Muscle layer of duodenum (tissue), 2 donors: ENCODE results near the gene RIMBP3B.
"Not testable (repeated sequence)": the region's sequence is repeated elsewhere in the genome, so short reads cannot be mapped to it uniquely, and the experiment has no call there.

Source experiments
- H3K27ac ChIP-seq: one replicate; pipeline ENCODE4 v1.7.0; 2013; ENCODE audit warnings: mild to moderate bottlenecking, low read length
- H3K27me3 ChIP-seq: one replicate; pipeline ENCODE4 v1.7.0; 2013; ENCODE audit warnings: low read depth, mild to moderate bottlenecking, control low read depth, low read length
- H3K36me3 ChIP-seq, 2 donors: one replicate each; pipeline ENCODE4 v1.7.0; 2013; ENCODE audit warnings: low read length in 2 of 2, control low read depth in 1 of 2, mild to moderate bottlenecking in 1 of 2; ENCODE audit not compliant: insufficient read depth in 2 of 2, control insufficient read depth in 1 of 2
- H3K4me1 ChIP-seq, 2 donors: one replicate each; pipeline ENCODE4 v1.7.0; 2013; ENCODE audit warnings: low read length in 2 of 2, mild to moderate bottlenecking in 2 of 2, control low read depth in 1 of 2, moderate library complexity in 1 of 2; ENCODE audit not compliant: insufficient read depth in 2 of 2, control insufficient read depth in 1 of 2
- H3K4me3 ChIP-seq, 2 donors: one replicate each; pipeline ENCODE4 v1.7.0; 2013; ENCODE audit warnings: low read length in 2 of 2, low read depth in 1 of 2, mild to moderate bottlenecking in 1 of 2
- H3K9me3 ChIP-seq, 2 donors: one replicate each; pipeline ENCODE4 v1.7.0; 2013; ENCODE audit warnings: low read length in 2 of 2, control low read depth in 1 of 2, mild to moderate bottlenecking in 1 of 2; ENCODE audit not compliant: control insufficient read depth in 1 of 2
- donor health status: healthy.

RIMBP3B gene, protein sequence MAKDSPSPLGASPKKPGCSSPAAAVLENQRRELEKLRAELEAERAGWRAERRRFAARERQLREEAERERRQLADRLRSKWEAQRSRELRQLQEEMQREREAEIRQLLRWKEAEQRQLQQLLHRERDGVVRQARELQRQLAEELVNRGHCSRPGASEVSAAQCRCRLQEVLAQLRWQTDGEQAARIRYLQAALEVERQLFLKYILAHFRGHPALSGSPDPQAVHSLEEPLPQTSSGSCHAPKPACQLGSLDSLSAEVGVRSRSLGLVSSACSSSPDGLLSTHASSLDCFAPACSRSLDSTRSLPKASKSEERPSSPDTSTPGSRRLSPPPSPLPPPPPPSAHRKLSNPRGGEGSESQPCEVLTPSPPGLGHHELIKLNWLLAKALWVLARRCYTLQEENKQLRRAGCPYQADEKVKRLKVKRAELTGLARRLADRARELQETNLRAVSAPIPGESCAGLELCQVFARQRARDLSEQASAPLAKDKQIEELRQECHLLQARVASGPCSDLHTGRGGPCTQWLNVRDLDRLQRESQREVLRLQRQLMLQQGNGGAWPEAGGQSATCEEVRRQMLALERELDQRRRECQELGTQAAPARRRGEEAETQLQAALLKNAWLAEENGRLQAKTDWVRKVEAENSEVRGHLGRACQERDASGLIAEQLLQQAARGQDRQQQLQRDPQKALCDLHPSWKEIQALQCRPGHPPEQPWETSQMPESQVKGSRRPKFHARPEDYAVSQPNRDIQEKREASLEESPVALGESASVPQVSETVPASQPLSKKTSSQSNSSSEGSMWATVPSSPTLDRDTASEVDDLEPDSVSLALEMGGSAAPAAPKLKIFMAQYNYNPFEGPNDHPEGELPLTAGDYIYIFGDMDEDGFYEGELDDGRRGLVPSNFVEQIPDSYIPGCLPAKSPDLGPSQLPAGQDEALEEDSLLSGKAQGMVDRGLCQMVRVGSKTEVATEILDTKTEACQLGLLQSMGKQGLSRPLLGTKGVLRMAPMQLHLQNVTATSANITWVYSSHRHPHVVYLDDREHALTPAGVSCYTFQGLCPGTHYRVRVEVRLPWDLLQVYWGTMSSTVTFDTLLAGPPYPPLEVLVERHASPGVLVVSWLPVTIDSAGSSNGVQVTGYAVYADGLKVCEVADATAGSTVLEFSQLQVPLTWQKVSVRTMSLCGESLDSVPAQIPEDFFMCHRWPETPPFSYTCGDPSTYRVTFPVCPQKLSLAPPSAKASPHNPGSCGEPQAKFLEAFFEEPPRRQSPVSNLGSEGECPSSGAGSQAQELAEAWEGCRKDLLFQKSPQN (N-terminal part only)

DNA sequence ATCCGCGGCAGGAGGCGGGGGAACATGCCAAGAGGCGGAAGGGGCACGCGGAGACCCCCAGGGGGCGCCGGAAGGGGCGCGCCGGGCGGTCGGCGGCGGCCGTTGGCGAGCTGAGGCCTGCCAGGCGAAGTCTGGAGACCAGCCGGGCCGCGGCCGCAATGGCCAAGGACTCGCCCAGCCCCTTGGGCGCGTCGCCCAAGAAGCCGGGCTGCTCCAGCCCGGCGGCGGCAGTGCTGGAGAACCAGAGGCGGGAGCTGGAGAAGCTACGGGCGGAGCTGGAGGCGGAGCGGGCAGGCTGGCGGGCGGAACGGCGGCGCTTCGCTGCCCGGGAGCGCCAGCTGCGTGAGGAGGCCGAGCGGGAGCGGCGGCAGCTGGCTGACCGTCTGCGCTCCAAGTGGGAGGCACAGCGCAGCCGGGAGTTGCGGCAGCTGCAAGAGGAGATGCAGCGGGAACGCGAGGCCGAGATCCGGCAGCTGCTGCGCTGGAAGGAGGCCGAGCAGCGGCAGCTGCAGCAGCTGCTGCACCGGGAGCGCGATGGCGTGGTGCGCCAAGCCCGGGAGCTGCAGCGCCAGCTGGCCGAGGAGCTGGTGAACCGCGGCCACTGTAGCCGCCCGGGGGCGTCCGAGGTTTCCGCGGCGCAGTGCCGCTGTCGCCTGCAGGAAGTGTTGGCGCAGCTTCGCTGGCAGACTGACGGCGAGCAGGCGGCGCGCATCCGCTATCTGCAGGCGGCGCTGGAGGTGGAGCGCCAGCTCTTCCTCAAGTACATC is at the start of gene RIMBP3B:
TSS of gene RIMBP3B (plus strand) at position 51 of the 767 bp plus-strand sequence. CDS start at position 159, 108 bp downstream.
- not testable (repeated sequence) for H3K27me3 ChIP-seq, H3K4me3 ChIP-seq, H3K9me3 ChIP-seq, H3K4me1 ChIP-seq, H3K36me3 ChIP-seq, H3K27ac ChIP-seq

DNA sequence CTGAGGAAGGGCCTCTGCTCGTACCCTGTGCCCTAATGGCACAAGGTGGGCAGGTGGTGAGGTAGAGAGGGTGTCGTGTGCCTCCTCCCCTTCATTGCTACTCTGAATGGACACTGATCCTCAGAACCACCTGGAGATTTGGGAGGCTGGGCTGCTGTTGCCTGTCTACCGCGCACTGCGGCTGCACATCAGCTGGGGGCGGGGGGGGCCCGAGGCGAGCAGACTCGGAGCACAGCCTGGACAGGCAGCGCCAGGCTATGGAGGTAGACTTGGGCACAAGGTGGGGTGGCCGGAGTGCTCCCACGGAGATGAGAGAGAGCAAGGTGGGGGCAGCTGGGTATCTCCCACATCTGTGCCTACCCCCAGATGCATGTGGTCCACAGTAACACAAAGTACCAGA is 26.0 kb upstream of the RIMBP3B start:
- not testable (repeated sequence) for H3K4me1 ChIP-seq, H3K36me3 ChIP-seq, H3K9me3 ChIP-seq, H3K27ac ChIP-seq, H3K4me3 ChIP-seq, H3K27me3 ChIP-seq

DNA sequence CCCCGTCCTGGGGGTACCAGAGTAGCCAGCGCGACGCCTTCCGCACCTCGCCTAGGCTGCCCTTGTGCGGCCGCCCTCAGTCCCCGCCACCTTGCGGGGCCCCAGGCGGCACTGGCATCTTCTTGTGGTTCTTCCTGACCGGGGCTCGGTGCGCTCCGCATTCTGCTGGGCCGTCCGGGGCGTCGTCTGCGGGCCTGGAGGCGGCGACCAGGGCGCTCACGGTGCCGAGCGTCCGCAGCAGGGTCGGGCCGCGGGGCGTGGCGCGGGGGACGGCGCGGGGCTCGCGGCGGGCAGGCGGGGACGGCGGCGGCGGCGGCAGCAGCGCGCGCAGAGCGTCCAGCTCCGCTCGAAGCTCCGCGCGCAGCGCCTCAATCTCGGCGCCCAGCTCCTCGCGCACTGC is 23.0 kb upstream of the RIMBP3B start:
- H3K27me3 ChIP-seq, H3K4me1 ChIP-seq, H3K36me3 ChIP-seq, H3K27ac ChIP-seq, H3K9me3 ChIP-seq, H3K4me3 ChIP-seq: not testable (repeated sequence)

DNA sequence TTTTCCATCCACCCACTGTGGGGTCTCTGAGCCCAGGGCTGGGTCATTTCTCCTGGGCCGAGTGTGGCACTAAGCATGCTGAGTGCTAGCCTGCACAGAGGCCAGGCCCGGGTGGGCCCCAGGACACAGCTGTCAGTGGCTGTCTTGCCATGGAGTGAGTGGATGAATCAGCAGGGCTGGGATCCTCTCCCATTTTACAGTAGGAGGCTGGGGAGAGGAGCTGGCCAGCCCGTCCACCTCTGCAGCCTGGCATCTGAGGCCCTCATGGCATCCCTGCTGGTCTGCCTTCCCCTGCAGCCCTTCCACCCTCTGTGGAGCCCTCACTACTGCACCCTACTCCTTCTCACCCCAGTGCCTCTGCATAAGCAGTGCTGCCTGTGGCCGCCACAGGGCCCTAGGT is 21.1 kb upstream of the RIMBP3B start:
- not testable (repeated sequence) for H3K4me1 ChIP-seq, H3K9me3 ChIP-seq, H3K36me3 ChIP-seq, H3K27me3 ChIP-seq, H3K4me3 ChIP-seq, H3K27ac ChIP-seq

DNA sequence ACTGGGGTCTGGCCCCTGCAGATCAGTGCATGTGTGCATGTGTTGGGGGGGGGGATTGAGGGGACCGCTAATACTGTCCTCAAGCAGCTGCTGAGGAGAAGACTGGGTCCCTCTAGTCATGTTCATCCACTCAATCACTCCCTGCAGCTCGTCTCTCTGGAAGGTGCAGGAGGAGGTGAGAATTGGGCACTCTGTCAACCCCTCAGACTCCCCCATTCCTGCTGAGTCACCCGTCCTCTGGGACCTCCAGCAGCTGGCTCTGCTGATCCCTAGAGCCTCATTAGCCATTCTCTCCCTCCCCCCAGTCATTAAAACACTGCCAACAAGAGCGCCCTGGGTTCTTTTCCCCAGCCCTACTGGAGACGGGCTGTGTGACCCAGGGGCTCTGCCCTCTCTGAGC is 20.5 kb upstream of the RIMBP3B start:
- H3K36me3 ChIP-seq, H3K27me3 ChIP-seq, H3K4me1 ChIP-seq, H3K4me3 ChIP-seq, H3K9me3 ChIP-seq, H3K27ac ChIP-seq: not testable (repeated sequence)

DNA sequence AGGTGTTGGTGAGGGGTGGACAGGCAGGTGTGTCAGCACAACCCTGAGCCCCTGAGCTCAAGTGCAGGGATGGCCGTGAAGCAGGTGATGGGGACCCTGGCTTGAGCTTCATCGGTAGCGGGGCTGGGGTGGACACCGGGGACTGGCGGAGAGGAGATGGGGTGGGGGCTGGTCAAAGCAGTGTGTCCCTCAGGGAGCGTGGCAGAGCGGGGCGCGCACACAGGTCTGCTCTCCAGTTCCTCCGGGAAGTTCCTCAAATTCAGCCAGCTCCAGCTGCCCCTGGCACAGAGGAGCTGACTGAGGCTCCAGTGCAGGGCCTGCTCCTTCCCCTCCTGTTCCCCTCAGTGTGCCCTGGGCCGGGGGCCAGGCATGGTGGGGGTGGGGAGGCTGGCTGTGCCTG is 19.7 kb upstream of the RIMBP3B start:
- H3K27ac ChIP-seq, H3K9me3 ChIP-seq, H3K4me3 ChIP-seq, H3K4me1 ChIP-seq, H3K36me3 ChIP-seq, H3K27me3 ChIP-seq: not testable (repeated sequence)

DNA sequence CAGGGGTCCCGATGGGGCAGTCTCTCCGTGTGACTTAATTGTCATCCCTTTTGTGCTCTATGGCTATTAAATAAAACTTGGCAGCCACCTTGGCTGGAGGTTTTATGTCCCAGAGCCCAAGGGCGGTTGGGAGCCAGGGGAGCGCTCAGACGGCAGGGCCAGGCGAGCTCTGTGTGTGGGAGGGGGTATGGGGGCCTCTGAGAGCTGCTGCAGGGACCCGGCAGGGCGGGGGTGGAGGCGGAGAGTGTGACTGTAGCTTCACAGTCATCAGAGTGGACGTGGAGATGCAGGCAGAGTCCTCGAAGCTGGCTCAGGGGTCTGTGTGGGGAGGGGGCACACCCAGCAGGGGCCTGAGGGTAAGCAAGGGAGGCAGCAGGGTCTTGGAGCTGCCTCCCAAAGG is 19.2 kb upstream of the RIMBP3B start:
- not testable (repeated sequence) for H3K9me3 ChIP-seq, H3K27me3 ChIP-seq, H3K4me1 ChIP-seq, H3K36me3 ChIP-seq, H3K4me3 ChIP-seq, H3K27ac ChIP-seq

DNA sequence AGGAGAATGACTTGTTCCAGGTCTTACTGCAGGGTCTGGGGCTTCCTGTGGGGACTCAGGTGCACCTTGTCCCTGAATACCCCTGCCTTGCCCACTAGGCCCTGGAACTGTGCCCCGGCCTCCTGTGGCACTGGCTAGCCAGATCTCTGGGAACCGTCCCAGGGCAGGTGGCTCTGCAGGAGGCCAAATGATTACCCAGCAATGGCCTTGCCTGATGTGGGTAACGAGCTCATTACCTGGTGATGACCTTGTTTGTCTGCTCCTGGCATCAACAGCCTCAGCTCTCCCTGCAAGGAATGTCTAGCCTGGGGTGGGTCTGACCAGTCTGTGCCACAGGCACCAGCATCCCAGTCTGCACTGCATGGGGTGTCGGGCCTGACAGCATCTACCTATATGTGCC is 18.2 kb upstream of the RIMBP3B start:
- not testable (repeated sequence) for H3K36me3 ChIP-seq, H3K4me1 ChIP-seq

DNA sequence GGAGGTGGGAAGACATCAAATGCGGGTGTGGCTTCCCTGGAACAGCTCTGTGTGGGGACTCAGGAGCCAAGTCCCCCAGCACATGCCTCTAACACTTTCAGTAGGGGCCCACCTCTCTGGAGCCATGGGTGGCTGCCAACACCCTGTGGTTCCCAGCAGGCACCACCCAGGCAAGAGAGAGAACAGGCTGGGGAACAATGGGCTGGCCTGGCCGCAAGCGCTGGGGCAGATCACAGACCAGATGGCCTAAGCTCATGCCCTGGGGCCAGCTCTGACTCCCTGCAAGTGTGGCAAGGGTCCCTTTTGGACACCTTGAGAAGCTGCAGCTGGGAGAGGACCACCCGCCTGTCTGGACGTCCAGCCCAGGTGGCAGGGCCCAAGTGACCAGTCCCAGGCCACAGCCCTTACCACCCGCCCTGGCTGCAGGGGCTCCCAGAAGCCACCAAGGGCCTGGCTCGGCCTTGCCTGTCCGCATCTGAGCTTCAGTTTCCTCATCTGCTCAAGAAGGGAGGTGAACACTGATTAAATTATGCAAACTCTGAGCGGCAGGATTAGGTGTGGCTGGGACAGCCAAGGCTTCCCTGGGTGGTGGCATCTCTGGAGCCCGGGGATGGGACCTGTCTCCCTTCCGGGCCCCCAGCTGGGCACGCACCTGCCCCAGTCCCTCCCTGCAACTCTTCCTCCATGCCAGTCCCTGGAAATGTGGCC is 14.8 kb upstream of the RIMBP3B start:
- not testable (repeated sequence) for H3K27me3 ChIP-seq, H3K27ac ChIP-seq, H3K36me3 ChIP-seq, H3K9me3 ChIP-seq, H3K4me1 ChIP-seq, H3K4me3 ChIP-seq

More for the DNA sequence above, 18.2 kb upstream of the RIMBP3B start:
- H3K27ac ChIP-seq, H3K9me3 ChIP-seq, H3K27me3 ChIP-seq, H3K4me3 ChIP-seq: not testable (repeated sequence)

DNA sequence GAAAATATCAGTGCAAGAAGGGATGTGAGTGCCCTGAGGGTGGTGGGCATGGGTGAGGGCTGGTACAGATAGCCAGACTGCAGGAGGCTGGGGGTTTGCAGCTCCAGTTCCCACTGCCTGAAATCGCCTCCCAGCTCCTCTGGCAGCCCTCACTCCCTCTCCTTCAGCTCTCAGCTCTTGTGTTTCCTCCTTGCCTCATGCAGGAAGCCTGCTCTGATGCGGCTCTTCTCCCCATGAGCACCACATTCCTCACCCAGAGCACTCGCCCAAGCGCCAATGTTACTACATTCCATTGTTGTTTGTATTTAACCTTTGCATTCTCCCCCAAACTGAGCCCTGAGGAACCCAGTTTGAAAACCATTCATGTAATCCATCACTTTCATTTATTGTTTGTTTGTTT is 7.7 kb upstream of the RIMBP3B start:
- H3K9me3 ChIP-seq, H3K27me3 ChIP-seq, H3K4me1 ChIP-seq, H3K36me3 ChIP-seq, H3K27ac ChIP-seq, H3K4me3 ChIP-seq: not testable (repeated sequence)
